ENCODE measurements around the gene HDAC1. TPM values are rescaled to one million over a fixed set of nuclear protein-coding genes. Genes with fewer than 3 reads are reported as not detected.

The HDAC1 gene
- polyA plus RNA-seq, 3 donors = 73.8 to 95.0 (median 88.7) TPM

DNA sequence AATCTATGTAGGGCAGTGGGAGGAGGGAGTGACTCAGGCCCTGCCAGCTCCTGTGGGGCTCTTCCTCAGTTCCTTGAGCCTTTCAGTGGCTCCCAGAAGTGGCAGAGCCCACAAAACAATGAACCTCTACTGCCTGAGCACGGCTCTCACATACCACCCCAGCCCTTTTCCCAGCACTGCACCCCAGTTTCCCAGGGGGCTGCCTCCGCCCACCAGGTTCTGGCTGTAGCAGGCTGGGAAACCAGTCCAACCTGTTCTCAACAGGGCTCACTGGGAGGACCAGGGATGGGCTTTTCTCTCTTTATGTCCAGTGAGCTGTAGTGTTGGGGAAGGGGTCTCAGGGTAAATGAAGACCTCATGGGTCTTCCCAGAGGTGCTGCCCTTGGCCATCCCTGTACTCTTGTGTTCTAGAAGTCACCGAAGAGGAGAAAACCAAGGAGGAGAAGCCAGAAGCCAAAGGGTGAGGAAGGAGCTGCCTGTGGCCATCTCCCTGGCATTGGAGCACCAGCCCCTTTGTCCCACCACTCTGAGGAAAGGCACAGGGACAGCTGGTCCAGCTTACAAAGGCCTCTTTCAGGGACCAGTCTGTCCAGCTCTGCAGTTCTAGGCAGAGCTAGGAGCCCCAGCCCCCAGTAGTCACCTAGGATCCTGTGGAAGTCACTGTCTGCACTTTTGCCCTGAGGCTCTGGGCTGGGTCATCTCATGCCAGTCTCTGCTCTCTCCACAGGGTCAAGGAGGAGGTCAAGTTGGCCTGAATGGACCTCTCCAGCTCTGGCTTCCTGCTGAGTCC, 40.6 kb downstream of the HDAC1 start:
- H3K27ac Mint-ChIP-seq = no peak overlapping the region

DNA sequence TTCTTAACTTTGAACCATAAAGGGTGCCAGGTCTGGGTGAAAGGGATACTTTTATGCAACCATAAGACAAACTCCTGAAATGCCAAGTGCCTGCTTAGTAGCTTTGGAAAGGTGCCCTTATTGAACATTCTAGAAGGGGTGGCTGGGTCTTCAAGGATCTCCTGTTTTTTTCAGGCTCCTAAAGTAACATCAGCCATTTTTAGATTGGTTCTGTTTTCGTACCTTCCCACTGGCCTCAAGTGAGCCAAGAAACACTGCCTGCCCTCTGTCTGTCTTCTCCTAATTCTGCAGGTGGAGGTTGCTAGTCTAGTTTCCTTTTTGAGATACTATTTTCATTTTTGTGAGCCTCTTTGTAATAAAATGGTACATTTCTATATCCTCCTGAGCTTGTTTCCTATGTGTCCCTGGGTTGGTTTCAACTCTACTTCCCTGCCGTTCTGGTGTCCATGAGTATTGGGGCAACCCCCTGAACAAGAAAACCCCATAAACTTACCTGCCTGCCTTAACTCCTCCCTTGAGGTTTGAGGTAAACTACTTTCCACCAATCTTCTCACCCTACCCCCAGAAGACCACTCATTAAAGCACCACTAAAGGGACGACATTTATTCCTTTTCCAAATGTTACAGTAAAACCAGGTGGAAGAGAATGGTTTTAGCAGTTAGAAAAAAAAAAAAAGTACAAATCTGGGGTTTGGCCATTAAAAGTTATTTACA, 41.5 kb downstream of the HDAC1 start:
- Histone ChIP-seq H3K4me3 (replicated peaks in 1 of 3; ENCODE audit: low read depth in 2 of 3, low read length in 3 of 3) (no peak overlapping the region), H3K36me3 (replicated peaks in 1 of 2; ENCODE audit: control insufficient read depth in 1 of 2, insufficient read depth in 2 of 2, low read length in 2 of 2) (peaks cover 50 to 59% of the 10 kb centered on the region in 2 donors), H3K4me2 (replicated peaks; ENCODE audit: extremely low read depth, low read length, poor library complexity, severe bottlenecking) (no peak overlapping the region), H3K9me3 (replicated peaks in 1 of 2; ENCODE audit: control insufficient read depth in 1 of 2, insufficient read depth in 1 of 2, low read length in 2 of 2) (no peaks in the 10 kb centered on the region), H3K27ac (ENCODE audit: low read depth in 1 of 2, low read length in 2 of 2) (no peak overlapping the region), H3K9ac (ENCODE audit: insufficient read depth, low read length, poor library complexity, severe bottlenecking) (no peak overlapping the region), H3K4me1 (ENCODE audit: control insufficient read depth in 1 of 2, insufficient read depth in 2 of 2, low read length in 2 of 2) (peaks cover 30 to 42% of the 10 kb centered on the region in 2 donors), H4K20me1 (ENCODE audit: insufficient read depth, low read length) (peaks cover 55% of the 10 kb centered on the region), H3K79me2 (ENCODE audit: insufficient read depth, low read length) (no peaks in the 10 kb centered on the region), H2AFZ (ENCODE audit: insufficient read depth, low read depth, low read length, poor library complexity, severe bottlenecking) (no peak overlapping the region), H3K27me3 (ENCODE audit: control insufficient read depth in 2 of 2, insufficient read depth in 2 of 2, low read length in 2 of 2) (peaks cover 7 to 15% of the 10 kb centered on the region in 2 donors)
- H3K9me3 Mint-ChIP-seq = peaks cover 0 to 6% (median 3%) of the 10 kb centered on the region in 7 donors
- peaks cover 32% of the 10 kb centered on the region for H3K4me1 Mint-ChIP-seq
- H3K27me3 Mint-ChIP-seq (ENCODE audit: low read depth in 3 of 3) = peaks cover 15 to 22% (median 20%) of the 10 kb centered on the region in 3 donors
- peaks cover 60 to 66% of the 10 kb centered on the region in 2 donors for H3K36me3 Mint-ChIP-seq
- WGBS (ENCODE audit: insufficient coverage) = 86% methylated on average over 1 of the region's 3 CpGs
- H3K27ac Mint-ChIP-seq = no peak overlapping the region
- TF ChIP-seq, protein P1, sequence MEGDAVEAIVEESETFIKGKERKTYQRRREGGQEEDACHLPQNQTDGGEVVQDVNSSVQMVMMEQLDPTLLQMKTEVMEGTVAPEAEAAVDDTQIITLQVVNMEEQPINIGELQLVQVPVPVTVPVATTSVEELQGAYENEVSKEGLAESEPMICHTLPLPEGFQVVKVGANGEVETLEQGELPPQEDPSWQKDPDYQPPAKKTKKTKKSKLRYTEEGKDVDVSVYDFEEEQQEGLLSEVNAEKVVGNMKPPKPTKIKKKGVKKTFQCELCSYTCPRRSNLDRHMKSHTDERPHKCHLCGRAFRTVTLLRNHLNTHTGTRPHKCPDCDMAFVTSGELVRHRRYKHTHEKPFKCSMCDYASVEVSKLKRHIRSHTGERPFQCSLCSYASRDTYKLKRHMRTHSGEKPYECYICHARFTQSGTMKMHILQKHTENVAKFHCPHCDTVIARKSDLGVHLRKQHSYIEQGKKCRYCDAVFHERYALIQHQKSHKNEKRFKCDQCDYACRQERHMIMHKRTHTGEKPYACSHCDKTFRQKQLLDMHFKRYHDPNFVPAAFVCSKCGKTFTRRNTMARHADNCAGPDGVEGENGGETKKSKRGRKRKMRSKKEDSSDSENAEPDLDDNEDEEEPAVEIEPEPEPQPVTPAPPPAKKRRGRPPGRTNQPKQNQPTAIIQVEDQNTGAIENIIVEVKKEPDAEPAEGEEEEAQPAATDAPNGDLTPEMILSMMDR (IDR thresholded peaks at IDR 0.05) = no peak
- no peak overlapping the region for H3K4me3 Mint-ChIP-seq
- intact Hi-C loops (cut with micrococcal nuclease) = loop anchor here in 1 of 2 donors (5.0 kb wide), 1 partner anchor 39 kb away; no protein-coding TSS in a partner anchor
- DNase-seq = no peak

More for the DNA sequence above, 40.6 kb downstream of the HDAC1 start:
- Histone ChIP-seq H3K27me3 (ENCODE audit: control insufficient read depth in 2 of 2, insufficient read depth in 2 of 2, low read length in 2 of 2) (peaks cover 7 to 15% of the 10 kb centered on the region in 2 donors), H3K9ac (ENCODE audit: insufficient read depth, low read length, poor library complexity, severe bottlenecking) (no peak overlapping the region), H3K27ac (ENCODE audit: low read depth in 1 of 2, low read length in 2 of 2) (no peak overlapping the region), H4K20me1 (ENCODE audit: insufficient read depth, low read length) (peaks cover 55% of the 10 kb centered on the region), H3K4me3 (replicated peaks in 1 of 3; ENCODE audit: low read depth in 2 of 3, low read length in 3 of 3) (no peak overlapping the region), H3K79me2 (ENCODE audit: insufficient read depth, low read length) (no peaks in the 10 kb centered on the region), H3K9me3 (replicated peaks in 1 of 2; ENCODE audit: control insufficient read depth in 1 of 2, insufficient read depth in 1 of 2, low read length in 2 of 2) (no peaks in the 10 kb centered on the region), H2AFZ (ENCODE audit: insufficient read depth, low read depth, low read length, poor library complexity, severe bottlenecking) (no peak overlapping the region), H3K36me3 (replicated peaks in 1 of 2; ENCODE audit: control insufficient read depth in 1 of 2, insufficient read depth in 2 of 2, low read length in 2 of 2) (peaks cover 60 to 68% of the 10 kb centered on the region in 2 donors), H3K4me2 (replicated peaks; ENCODE audit: extremely low read depth, low read length, poor library complexity, severe bottlenecking) (no peak overlapping the region), H3K4me1 (ENCODE audit: control insufficient read depth in 1 of 2, insufficient read depth in 2 of 2, low read length in 2 of 2) (peaks cover 21 to 32% of the 10 kb centered on the region in 2 donors)
- no peak overlapping the region for H3K4me3 Mint-ChIP-seq
- 100% methylated on average over 1 of the region's 3 CpGs for WGBS (ENCODE audit: insufficient coverage)
- H3K27me3 Mint-ChIP-seq (ENCODE audit: low read depth in 3 of 3) = peaks cover 15 to 22% (median 20%) of the 10 kb centered on the region in 3 donors
- peaks cover 0 to 6% (median 3%) of the 10 kb centered on the region in 7 donors for H3K9me3 Mint-ChIP-seq
- DNase-seq = no peak
- TF ChIP-seq, protein P1 (IDR thresholded peaks at IDR 0.05) = no peak
- intact Hi-C loops (cut with micrococcal nuclease) = loop anchor here in 1 of 2 donors (5.0 kb wide), 1 partner anchor 40 kb away; no protein-coding TSS in a partner anchor
- H3K4me1 Mint-ChIP-seq = peaks cover 23% of the 10 kb centered on the region
- peaks cover 69 to 72% of the 10 kb centered on the region in 2 donors for H3K36me3 Mint-ChIP-seq

Measured in CD14-positive monocyte (primary cell).